ENCODE data around the gene LAMB3. TPM values are rescaled to one million over a fixed set of nuclear protein-coding genes. Genes with fewer than 3 reads are reported as not detected.
A peak's percentile ranks its signal among the peaks of the same experiment; 100 is the strongest.

LAMB3 gene
- total RNA-seq, 4 donors from 2014 or later: 47.2 to 147 (median 126) TPM

DNA sequence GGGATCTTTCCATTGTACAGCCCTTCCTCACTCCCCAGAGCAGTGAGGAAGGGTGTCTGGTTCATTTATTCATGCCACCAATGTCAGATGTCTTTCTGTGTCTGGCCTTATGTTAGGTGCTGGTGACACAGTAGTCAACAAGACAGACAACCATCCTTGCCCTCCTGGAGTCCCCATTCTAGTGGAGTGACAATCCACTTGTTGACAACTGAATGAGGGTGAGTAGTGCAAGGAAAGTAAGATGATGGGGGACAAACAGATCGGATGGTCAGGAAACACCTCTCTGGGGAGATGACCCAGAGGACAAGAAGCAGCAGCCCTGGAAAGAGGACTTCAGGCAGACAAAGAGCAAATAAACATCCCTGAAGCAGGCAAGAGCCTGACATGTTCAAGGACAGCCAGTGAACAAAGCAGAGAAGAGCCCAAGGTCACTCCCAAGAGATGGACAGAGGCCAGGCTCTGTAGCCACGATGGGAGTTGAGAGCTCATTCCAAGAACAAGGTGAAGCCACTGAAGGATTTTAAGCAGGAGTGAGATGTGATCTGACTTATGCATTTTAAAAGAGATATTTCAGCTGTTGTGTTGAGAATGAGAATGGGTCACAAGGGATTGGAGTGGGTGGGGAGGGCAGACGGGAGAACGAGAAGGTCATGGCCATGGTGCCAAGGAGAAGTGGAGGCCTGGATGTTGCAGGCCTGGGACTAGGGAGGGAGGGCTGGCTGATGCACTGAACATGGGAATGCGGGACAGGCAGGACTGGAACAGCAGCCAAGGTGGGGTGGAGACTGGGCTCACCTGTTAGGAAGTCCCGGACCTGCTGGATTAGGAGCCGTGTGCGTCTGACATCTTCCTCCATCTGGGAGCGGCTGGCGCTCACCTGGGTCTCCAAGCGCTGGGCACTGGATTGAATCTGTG lies 30.2 kb downstream of the LAMB3 start:
- intact Hi-C loops (cut with DNase I; ENCODE audit: low total_unique reads): no loop called here
- Histone ChIP-seq H3K4me3 (no peak overlapping the region), H3K9me3 (no peaks in the 10 kb centered on the region), H3K36me3 (no peaks in the 10 kb centered on the region), H3K27me3 (no peaks in the 10 kb centered on the region), H3K4me1 (peaks cover 6 to 29% (median 20%) of the 10 kb centered on the region in 4 donors), H3K27ac (peak overlapping the region in 3 of 4 donors; percentile 26 to 58 (median 35))
- TF ChIP-seq EP300 (IDR thresholded peaks at IDR 0.05; ENCODE audit: low read depth): no peak
- TF ChIP-seq POLR2AphosphoS5 (IDR thresholded peaks at IDR 0.05): no peak
- TF ChIP-seq, protein P1, sequence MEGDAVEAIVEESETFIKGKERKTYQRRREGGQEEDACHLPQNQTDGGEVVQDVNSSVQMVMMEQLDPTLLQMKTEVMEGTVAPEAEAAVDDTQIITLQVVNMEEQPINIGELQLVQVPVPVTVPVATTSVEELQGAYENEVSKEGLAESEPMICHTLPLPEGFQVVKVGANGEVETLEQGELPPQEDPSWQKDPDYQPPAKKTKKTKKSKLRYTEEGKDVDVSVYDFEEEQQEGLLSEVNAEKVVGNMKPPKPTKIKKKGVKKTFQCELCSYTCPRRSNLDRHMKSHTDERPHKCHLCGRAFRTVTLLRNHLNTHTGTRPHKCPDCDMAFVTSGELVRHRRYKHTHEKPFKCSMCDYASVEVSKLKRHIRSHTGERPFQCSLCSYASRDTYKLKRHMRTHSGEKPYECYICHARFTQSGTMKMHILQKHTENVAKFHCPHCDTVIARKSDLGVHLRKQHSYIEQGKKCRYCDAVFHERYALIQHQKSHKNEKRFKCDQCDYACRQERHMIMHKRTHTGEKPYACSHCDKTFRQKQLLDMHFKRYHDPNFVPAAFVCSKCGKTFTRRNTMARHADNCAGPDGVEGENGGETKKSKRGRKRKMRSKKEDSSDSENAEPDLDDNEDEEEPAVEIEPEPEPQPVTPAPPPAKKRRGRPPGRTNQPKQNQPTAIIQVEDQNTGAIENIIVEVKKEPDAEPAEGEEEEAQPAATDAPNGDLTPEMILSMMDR (IDR thresholded peaks at IDR 0.05): no peak
- no peak for TF ChIP-seq POLR2A (IDR thresholded peaks at IDR 0.05)
- WGBS, 2 donors (ENCODE audit: low coverage in 1 of 2): 62 to 78% methylated on average over 4 to 11 of the region's 11 CpGs
- in situ Hi-C loops (cut with MboI; ENCODE audit: low pct_ligation_motif_present in 1 of 4, low pct_unique_long_range_greater_than_20kb in 1 of 4, low sequenced_read_pairs in 3 of 4): loop anchor here in 1 of 4 donors (10.0 kb wide), 1 partner anchor 47 kb away; no protein-coding TSS in a partner anchor
- no peak for DNase-seq

DNA sequence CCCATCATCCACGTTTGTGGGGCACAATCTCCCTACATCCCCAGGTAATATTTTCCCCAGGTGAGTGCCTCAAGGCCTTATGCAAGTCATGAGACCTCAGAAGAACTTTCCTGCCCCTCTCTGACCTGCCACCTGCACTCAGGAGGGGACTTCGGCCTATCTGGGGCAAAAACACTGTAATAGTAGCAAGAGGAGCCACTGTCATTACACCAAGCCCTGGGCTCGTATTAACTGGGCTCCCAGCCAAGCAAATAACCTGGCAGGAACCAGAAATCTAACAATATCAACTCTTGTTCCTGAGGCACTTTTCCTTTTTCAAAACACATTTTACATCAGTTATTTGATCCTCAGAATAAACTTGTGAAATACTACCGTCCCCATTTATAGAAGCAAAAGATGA lies 30.9 kb downstream of the LAMB3 start:
- peak overlapping the region in 3 of 4 donors; percentile 26 to 58 (median 35) for H3K27ac ChIP-seq
- no peaks in the 10 kb centered on the region for H3K36me3 ChIP-seq
- whole genome bisulfite sequencing, 2 donors (ENCODE audit: low coverage in 1 of 2): 30 to 41% methylated on average over 4 of the region's 4 CpGs
- no peaks in the 10 kb centered on the region for H3K27me3 ChIP-seq
- H3K4me1 ChIP-seq: peaks cover 6 to 29% (median 20%) of the 10 kb centered on the region in 4 donors
- intact Hi-C loops (cut with DNase I; ENCODE audit: low total_unique reads) (no loop called here), in situ Hi-C loops (cut with MboI; ENCODE audit: low pct_ligation_motif_present in 1 of 4, low pct_unique_long_range_greater_than_20kb in 1 of 4, low sequenced_read_pairs in 3 of 4) (loop anchor here in 1 of 4 donors (10.0 kb wide), 1 partner anchor 46 kb away; no protein-coding TSS in a partner anchor)
- no peaks in the 10 kb centered on the region for H3K9me3 ChIP-seq
- no peak overlapping the region for H3K4me3 ChIP-seq
- peak; percentile 65 for DNase-seq
- no peak for TF ChIP-seq POLR2A (IDR thresholded peaks at IDR 0.05)
- no peak for TF ChIP-seq EP300 (IDR thresholded peaks at IDR 0.05; ENCODE audit: low read depth)
- TF ChIP-seq, protein P1 (IDR thresholded peaks at IDR 0.05): no peak
- TF ChIP-seq POLR2AphosphoS5 (IDR thresholded peaks at IDR 0.05): no peak

DNA sequence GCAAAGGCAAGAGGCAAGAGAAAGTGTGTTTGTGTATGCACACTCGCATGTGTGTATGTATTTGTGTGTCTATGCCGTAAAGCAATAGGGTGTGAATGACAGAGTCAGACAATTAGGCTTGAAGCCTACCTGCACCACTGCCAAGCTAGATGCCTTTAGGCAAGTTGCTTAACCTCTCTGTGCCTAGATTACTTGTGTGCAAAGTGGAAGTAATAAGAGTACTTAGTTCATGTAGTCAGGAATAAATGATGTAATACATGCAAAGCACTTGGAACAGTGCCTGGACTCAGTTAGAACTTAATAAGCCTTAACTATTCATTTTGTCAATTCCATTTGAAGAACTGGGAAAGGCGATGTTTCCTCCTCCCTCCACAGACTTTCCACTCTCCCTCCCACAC lies 31.7 kb downstream of the LAMB3 start:
- intact Hi-C loops (cut with DNase I; ENCODE audit: low total_unique reads) (no loop called here), in situ Hi-C loops (cut with MboI; ENCODE audit: low pct_ligation_motif_present in 1 of 4, low pct_unique_long_range_greater_than_20kb in 1 of 4, low sequenced_read_pairs in 3 of 4) (loop anchor here in 1 of 4 donors (10.0 kb wide), 1 partner anchor 46 kb away; no protein-coding TSS in a partner anchor)
- Histone ChIP-seq H3K36me3 (no peaks in the 10 kb centered on the region), H3K9me3 (no peaks in the 10 kb centered on the region), H3K4me3 (no peak overlapping the region), H3K27me3 (no peaks in the 10 kb centered on the region), H3K4me1 (peaks cover 6 to 29% (median 20%) of the 10 kb centered on the region in 4 donors), H3K27ac (peak overlapping the region; percentile 19 to 58 (median 29))
- 77 to 78% methylated on average over 3 of the region's 3 CpGs for WGBS, 2 donors (ENCODE audit: low coverage in 1 of 2)
- TF ChIP-seq POLR2A (IDR thresholded peaks at IDR 0.05) (no peak), POLR2AphosphoS5 (IDR thresholded peaks at IDR 0.05) (no peak), EP300 (IDR thresholded peaks at IDR 0.05; ENCODE audit: low read depth) (no peak)
- TF ChIP-seq, protein P1 (IDR thresholded peaks at IDR 0.05): no peak
- no peak for DNase-seq

DNA sequence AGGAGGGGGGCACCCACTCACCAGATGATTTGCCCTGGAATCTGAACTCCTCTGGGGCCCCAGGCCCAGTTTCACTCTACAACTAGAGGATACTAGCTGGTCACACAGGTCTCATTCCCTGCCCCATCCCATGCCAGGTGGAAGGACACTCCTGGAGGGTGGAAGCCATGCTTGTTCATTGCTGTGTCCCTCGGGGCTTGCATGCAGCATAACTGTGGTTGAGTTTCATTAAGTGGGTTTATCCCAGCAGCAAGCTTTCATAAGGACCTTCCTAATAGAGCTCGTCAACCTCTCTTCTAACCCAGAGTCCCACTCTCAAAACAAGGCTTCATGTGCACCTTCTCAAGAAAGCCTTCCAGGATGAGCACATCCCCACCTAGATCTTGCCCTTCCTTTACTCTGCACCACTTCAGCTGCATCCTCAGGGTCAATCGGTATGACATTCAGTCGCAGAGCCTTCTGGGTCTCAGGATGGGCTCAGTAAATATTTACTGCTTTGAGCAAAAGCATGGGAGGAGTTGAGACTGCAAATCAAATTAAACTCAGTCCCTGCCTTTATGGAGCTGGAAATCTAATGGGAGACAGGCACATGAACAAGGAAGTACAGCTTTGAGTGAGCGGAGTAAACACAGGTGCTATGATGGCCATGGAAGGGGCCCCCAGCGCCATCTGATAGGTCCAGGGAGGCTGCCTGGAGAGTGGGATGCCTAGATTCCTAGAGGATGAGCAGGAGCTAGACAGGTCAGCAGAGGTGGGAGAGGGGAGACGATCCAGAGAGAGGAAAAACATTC lies 32.3 kb downstream of the LAMB3 start:
- Histone ChIP-seq H3K9me3 (no peaks in the 10 kb centered on the region), H3K27ac (peak overlapping the region; percentile 19 to 58 (median 29)), H3K36me3 (no peaks in the 10 kb centered on the region), H3K4me3 (no peak overlapping the region), H3K4me1 (peaks cover 6 to 29% (median 20%) of the 10 kb centered on the region in 4 donors), H3K27me3 (no peaks in the 10 kb centered on the region)
- TF ChIP-seq POLR2AphosphoS5 (IDR thresholded peaks at IDR 0.05): no peak
- no peak for TF ChIP-seq POLR2A (IDR thresholded peaks at IDR 0.05)
- TF ChIP-seq, protein P1 (IDR thresholded peaks at IDR 0.05): no peak
- TF ChIP-seq EP300 (IDR thresholded peaks at IDR 0.05; ENCODE audit: low read depth): no peak
- 56 to 86% methylated on average over 1 to 7 of the region's 7 CpGs for WGBS, 2 donors (ENCODE audit: low coverage in 1 of 2)
- in situ Hi-C loops (cut with MboI; ENCODE audit: low pct_ligation_motif_present in 1 of 4, low pct_unique_long_range_greater_than_20kb in 1 of 4, low sequenced_read_pairs in 3 of 4) (loop anchor here in 1 of 4 donors (10.0 kb wide), 1 partner anchor 45 kb away; no protein-coding TSS in a partner anchor), intact Hi-C loops (cut with DNase I; ENCODE audit: low total_unique reads) (no loop called here)
- no peak for DNase-seq

Measured in transverse colon (tissue), 4 donors.